Vagina (tissue), 2 donors: Measurements from ENCODE around the gene GPR55. TPM values are rescaled to one million over a fixed set of nuclear protein-coding genes. Genes with fewer than 3 reads are reported as not detected.

Experiments
- DNase-seq, 2 donors: peaks; one replicate each; pipeline ENCODE4 v3.0.0-alpha.2; 2017; ENCODE audit errors: extremely low spot score in 2 of 2
- H3K27ac ChIP-seq: fragments of 200-600 bp; sonication (generic); one replicate; pipeline ENCODE4 v1.5.1; 2019
- H3K27me3 ChIP-seq: fragments of 200-600 bp; sonication (generic); one replicate; pipeline ENCODE4 v1.5.1; 2019
- H3K36me3 ChIP-seq, 2 donors: fragments of 200-600 bp; sonication (generic); one replicate each; pipeline ENCODE4 v1.5.1; 2017 to 2019
- H3K4me1 ChIP-seq: fragments of 200-600 bp; sonication (generic); one replicate; pipeline ENCODE4 v1.5.1; 2019
- H3K4me3 ChIP-seq, 2 donors: fragments of 200-600 bp; sonication (generic); 1 replicate in 1 of 2; 2 replicates in 1 of 2; pipeline ENCODE4 v1.5.1; 2016 to 2019
- H3K9me3 ChIP-seq: fragments of 200-600 bp; sonication (generic); one replicate; pipeline ENCODE4 v1.5.1; 2019
- POLR2A ChIP-seq, 2 donors: fragments of 450-650 bp; IDR thresholded peaks; one replicate each; pipeline ENCODE4 v1.6.1; 2017; ENCODE audit warnings: antibody characterized with exemption in 2 of 2, mild to moderate bottlenecking in 2 of 2, moderate library complexity in 2 of 2
- POLR2AphosphoS5 ChIP-seq, 2 donors: sonication (generic); formaldehyde crosslinking; IDR thresholded peaks; one replicate each; pipeline ENCODE4 v1.9.0; 2017; ENCODE audit warnings: antibody characterized with exemption in 2 of 2, mild to moderate bottlenecking in 2 of 2, low read depth in 1 of 2; ENCODE audit not compliant: insufficient read depth in 1 of 2
- intact Hi-C: fragments of 100-400 bp; cut with DNase I; formaldehyde crosslinking; loops from one replicate; pipeline ENCODE4 v1.15.1; 2023
- total RNA-seq: library from RNA; depleted of rRNA; stranded (reverse); fragments of >200 nt; gene quantifications from one replicate; pipeline ENCODE4 v1.2.3, GENCODE V29; 2016
- TF ChIP-seq, protein P1 (sequence below), 3 experiments: fragments of 450-650 bp in 2 of 3; fragments of 200-600 bp in 1 of 3; sonication (generic) in 1 of 3; IDR thresholded peaks; one replicate each; pipeline ENCODE4 v1.5.1; 2017 to 2019; ENCODE audit warnings: antibody characterized with exemption in 3 of 3, mild to moderate bottlenecking in 2 of 3, moderate library complexity in 2 of 3

Gene GPR55
- total RNA-seq, 1 donor from 2014 or later, result 2.7 TPM

DNA sequence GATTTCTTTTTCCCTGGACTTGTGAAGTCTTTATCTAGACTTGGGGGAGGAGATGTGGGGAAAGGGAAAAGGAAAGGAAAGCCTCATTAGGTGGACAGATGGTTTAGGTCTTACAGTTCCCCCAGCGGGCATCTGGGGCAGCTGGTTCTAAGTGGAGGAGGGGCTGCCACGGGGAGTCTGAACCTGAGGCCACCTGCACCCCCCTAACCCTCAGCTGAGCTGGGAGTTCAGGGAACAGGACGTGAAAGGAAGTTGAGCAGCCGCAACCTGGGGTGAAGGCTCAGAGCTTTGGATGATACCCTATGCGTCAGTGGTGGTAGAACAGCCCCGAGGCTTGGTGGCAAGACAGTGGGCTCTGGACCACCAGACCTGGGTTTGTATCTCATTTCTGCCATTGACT lies 33.5 kb downstream of the GPR55 start:
- Histone ChIP-seq H3K4me1 (no peaks in the 10 kb centered on the region), H3K27me3 (no peaks in the 10 kb centered on the region), H3K4me3 (no peak overlapping the region), H3K36me3 (no peaks in the 10 kb centered on the region), H3K9me3 (no peaks in the 10 kb centered on the region), H3K27ac (no peak overlapping the region)
- intact Hi-C loops, result no loop called here
- DNase-seq, result no peak
- TF ChIP-seq POLR2AphosphoS5 (IDR thresholded peaks at IDR 0.05; ENCODE audit: insufficient read depth in 1 of 2, low read depth in 1 of 2), result no peak
- TF ChIP-seq POLR2A (IDR thresholded peaks at IDR 0.05), result no peak
- TF ChIP-seq, protein P1, sequence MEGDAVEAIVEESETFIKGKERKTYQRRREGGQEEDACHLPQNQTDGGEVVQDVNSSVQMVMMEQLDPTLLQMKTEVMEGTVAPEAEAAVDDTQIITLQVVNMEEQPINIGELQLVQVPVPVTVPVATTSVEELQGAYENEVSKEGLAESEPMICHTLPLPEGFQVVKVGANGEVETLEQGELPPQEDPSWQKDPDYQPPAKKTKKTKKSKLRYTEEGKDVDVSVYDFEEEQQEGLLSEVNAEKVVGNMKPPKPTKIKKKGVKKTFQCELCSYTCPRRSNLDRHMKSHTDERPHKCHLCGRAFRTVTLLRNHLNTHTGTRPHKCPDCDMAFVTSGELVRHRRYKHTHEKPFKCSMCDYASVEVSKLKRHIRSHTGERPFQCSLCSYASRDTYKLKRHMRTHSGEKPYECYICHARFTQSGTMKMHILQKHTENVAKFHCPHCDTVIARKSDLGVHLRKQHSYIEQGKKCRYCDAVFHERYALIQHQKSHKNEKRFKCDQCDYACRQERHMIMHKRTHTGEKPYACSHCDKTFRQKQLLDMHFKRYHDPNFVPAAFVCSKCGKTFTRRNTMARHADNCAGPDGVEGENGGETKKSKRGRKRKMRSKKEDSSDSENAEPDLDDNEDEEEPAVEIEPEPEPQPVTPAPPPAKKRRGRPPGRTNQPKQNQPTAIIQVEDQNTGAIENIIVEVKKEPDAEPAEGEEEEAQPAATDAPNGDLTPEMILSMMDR (IDR thresholded peaks at IDR 0.05), result no peak

DNA sequence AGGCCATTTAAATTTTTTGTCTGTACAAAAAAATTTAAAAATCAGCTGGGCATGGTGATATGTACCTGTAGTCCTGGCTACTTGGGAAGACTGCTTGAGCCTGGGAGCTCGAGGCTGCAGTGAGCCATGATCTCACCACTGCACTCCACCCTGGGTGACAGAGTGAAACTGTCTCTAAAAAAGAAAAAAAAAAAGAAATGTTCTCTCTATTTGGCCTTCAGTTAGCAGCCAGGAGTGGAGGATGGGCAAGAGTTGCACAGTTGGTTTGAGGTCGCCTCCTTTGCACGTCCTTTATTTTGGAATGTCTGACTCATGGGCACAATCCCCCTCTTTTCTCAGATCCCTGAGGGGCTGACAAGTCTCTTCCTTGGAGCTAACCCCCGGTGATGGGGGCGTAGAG lies 34.0 kb downstream of the GPR55 start:
- Histone ChIP-seq H3K4me1 (no peaks in the 10 kb centered on the region), H3K36me3 (no peaks in the 10 kb centered on the region), H3K9me3 (no peaks in the 10 kb centered on the region), H3K4me3 (no peak overlapping the region), H3K27me3 (no peaks in the 10 kb centered on the region), H3K27ac (no peak overlapping the region)
- intact Hi-C loops, result no loop called here
- TF ChIP-seq, protein P1 (IDR thresholded peaks at IDR 0.05), result no peak
- TF ChIP-seq POLR2AphosphoS5 (IDR thresholded peaks at IDR 0.05; ENCODE audit: insufficient read depth in 1 of 2, low read depth in 1 of 2), result no peak
- TF ChIP-seq POLR2A (IDR thresholded peaks at IDR 0.05), result no peak
- DNase-seq, result no peak

DNA sequence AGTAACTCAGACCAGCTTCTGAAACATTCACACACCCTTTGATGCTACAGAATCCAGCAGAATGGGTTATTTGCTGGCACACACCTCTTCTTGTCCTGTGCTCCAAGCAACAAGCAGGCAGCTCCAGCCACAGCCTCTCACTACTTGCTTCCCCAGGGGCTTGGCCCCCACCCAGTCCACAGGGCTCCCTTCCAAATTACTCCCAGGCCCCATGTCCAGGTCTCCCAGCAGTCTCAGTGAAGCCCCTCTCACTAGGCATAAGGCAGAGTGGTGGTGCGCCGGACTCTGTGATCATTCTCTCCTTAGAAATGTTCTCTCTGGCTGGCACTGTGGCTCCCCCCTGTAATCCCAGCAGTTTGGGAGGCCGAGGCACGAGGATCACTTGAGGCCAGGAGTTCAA lies 34.4 kb downstream of the GPR55 start:
- Histone ChIP-seq H3K4me3 (no peak overlapping the region), H3K4me1 (no peaks in the 10 kb centered on the region), H3K9me3 (no peaks in the 10 kb centered on the region), H3K36me3 (no peaks in the 10 kb centered on the region), H3K27ac (no peak overlapping the region), H3K27me3 (no peaks in the 10 kb centered on the region)
- TF ChIP-seq POLR2A (IDR thresholded peaks at IDR 0.05) (no peak), POLR2AphosphoS5 (IDR thresholded peaks at IDR 0.05; ENCODE audit: insufficient read depth in 1 of 2, low read depth in 1 of 2) (no peak)
- TF ChIP-seq, protein P1 (IDR thresholded peaks at IDR 0.05), result no peak
- intact Hi-C loops, result no loop called here
- no peak for DNase-seq

DNA sequence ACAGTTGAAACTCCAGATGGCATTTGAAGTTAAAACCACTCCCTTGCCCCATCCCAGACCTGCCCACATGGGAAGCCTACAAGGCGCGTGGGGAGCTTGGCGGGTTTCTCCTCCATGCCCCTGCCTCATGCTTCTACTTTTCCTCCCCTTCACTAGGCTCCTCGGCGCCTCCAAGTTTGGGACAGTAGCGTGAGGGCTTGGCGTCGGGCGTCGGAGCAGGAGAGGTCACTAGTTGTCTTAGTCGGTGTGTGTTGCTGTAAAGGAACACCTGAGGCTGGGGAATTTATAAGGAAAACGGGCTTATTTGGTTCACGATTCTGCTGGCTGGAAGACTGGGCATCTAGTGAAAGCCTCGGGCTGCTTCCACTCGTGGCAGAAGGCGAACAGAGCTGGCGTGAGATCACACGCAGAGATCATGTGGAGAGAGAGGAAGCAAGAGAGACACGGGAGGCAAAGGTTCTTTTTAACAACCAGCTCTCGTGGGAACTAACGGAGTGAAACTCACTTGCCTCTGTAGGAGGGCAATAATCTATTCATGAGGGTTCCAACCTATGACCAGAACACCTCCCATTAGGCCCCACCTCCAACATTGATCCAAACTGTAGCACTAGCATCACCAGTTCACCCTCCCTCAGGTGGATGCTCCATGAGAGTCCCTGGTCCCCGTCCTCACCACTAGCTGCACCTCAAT lies 35.0 kb downstream of the GPR55 start:
- TF ChIP-seq POLR2A (IDR thresholded peaks at IDR 0.05), result no peak
- TF ChIP-seq, protein P1 (IDR thresholded peaks at IDR 0.05), result no peak
- no peak for TF ChIP-seq POLR2AphosphoS5 (IDR thresholded peaks at IDR 0.05; ENCODE audit: insufficient read depth in 1 of 2, low read depth in 1 of 2)

DNA sequence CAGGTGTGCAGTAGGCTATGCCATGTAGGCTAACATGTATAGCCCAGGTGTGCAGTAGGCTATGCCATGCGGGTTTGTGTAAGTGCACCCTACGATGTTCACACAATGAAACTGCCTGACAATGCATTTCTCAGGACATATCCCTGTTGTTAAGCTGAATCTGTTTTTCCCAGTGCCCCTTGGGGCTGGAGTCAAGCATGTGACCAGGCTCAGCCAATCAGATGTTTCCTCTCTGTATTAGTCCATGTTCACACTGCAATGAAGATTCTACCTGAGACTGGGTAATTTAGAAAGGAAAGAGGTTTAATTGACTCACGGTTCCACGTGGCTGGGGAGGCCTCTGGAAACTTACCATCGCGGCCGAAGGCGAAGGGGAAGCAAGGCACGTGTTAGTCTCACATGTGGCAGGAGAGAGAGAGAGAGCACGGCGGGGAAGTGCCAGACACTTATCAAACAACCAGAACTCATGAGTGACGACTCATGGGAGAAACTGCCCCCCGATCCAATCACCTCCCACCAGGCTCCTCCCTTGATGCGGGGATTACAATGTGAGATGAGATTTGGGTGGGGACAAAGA lies 36.1 kb downstream of the GPR55 start:
- no peaks in the 10 kb centered on the region for H3K27me3 ChIP-seq
- no peaks in the 10 kb centered on the region for H3K9me3 ChIP-seq

More for the DNA sequence above, 35.0 kb downstream of the GPR55 start:
- H3K36me3 ChIP-seq, result no peaks in the 10 kb centered on the region
- no peaks in the 10 kb centered on the region for H3K4me1 ChIP-seq
- H3K27ac ChIP-seq, result no peak overlapping the region
- intact Hi-C loops, result no loop called here
- H3K27me3 ChIP-seq, result no peaks in the 10 kb centered on the region
- H3K4me3 ChIP-seq, result no peak overlapping the region
- H3K9me3 ChIP-seq, result no peaks in the 10 kb centered on the region
- DNase-seq, result no peak

More for the DNA sequence above, 36.1 kb downstream of the GPR55 start:
- intact Hi-C loops, result no loop called here
- Histone ChIP-seq H3K27ac (no peak overlapping the region), H3K4me1 (no peaks in the 10 kb centered on the region), H3K36me3 (no peaks in the 10 kb centered on the region), H3K4me3 (no peak overlapping the region)
- TF ChIP-seq, protein P1 (IDR thresholded peaks at IDR 0.05), result no peak
- TF ChIP-seq POLR2AphosphoS5 (IDR thresholded peaks at IDR 0.05; ENCODE audit: insufficient read depth in 1 of 2, low read depth in 1 of 2) (no peak), POLR2A (IDR thresholded peaks at IDR 0.05) (no peak)
- no peak for DNase-seq
